GM19351 (cell line): ENCODE data around the gene MKNK1.

Source experiments
- ATAC-seq: cut with Tn5 transposase; IDR thresholded peaks from one replicate; pipeline ENCODE4 v1.9.1; 2021; ENCODE audit warnings: mild to moderate bottlenecking, moderate library complexity; ENCODE audit not compliant: unreplicated experiment

The MKNK1 gene

DNA sequence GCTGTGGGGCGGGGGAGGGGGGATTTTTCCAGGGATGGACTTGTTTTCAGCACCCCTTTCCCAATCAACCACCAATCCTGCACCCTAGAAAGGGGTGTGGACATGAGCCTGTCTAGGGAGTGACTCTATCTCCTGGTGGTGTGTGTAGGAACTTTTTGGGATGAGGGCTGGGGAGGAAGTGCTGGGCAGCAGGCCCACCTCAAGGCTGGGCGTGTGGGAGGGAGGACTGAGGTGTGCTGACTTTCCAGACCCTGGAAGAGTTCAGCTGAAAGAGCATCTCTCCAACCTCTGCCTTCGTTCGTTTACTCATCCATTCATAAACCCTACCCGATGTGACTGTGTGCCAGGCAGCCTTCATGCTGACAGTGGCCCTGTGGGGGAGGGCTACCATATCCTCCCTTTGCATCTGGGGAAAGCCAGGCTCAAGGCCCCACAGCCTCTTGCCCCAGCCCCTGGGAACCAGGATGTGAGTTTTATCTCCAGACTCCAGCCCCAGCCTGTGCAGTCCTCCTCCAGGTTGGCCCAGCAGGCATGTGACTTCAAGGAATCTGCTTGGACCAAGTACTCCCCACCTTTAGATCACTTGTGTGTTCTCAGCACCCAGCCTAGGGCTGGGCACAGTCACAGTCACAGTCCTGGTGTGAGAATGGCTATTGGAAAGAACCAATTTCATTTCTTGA is 59.4 kb downstream of the MKNK1 start:
- ATAC-seq, result no peak

DNA sequence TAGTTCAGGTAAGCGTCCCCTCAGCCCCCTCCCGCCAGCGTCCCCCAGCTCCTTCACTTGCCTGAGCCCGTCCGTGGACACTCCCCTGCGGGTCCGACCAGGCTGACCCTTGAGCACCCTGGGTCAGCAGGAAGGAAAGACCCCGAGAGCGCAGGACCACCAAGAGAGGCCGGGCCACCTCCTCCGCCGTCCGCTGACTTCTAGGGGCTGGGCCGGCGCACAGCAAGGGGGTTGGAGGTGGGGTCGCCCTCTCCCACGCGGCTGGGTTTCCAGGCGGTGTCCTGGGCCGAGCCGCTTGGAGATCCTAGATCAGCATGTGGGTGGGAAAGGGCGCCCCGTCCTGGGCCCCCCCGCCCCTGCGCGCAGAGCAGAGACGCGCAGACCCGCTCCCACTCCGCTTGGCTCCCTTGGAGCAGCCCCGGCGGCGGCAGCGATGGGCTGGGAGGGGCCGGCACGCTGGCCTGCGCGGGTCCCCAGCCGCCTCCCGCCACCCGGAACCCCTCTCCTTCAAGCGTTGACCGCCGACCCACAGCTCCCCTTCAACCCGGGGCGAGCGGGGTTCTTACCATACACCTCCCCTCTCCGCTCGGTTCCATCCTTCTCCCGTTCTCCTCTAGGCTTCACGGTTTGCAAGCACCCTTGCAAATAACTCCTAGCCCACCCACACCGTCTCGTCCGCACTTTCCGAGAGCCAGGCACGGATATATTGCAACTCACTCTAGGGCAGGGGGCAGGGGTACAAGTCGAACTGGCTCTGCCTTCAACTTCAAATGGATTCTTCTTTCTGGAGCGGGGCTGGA is 60.1 kb downstream of the MKNK1 start:
- ATAC-seq, result no peak

DNA sequence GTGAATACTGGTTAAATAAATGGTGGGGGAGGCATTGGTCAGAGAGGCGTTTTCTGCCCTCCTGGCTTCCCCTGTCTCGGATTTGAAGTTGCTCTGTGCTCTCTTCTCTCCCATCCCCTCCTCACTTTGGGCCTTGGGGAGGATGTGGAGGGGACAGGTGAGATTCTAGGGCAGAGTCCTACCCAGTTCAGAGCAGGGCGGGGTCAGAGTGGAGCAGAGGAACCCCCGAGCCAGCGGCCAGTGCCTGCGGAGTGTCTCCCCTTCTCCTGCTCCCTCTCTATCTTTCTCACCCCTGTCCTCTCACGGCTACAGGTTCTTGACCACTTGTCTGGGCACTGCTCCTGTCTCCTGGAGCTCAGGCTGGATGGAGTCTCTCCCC is 60.7 kb downstream of the MKNK1 start:
- ATAC-seq, result no peak

DNA sequence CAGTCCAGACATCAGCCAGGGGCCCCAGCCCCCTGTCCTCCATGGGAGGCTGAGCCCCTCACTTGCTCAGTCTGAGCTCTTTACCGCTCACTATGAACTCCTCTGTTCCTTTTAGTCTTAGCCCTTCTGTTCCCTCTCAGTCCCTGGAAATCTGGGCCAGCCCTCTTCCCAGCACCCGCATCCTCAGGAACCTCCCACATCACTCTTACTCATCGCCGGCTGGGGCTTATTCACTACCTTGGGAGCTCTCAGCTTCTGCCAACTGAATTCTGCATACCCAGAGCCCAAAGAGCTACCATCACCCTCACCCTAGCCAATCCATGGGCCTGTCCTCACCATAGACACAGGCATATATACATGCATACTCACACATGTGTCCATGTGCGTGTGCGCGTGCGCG is 64.1 kb downstream of the MKNK1 start:
- ATAC-seq, result no peak

DNA sequence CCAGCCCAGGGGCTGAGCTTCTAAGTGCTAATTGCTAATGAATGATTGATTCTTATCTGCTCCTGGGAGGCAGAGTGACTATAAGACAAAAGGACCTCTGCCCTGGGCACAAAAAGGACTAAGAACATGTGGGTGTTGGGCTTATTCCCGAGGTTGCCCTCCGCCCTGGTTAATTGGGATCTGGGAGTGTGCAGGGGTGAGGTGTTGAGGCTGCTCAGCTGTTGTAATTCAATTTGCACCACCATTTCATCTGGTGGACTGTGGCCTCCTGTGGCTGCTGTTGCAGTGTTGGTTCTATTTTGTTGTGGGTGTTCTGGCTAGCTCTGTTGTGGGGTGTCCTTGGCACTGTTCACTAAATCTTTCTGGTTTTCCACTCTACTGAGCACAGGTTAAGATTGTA is 65.9 kb downstream of the MKNK1 start:
- ATAC-seq, result no peak

DNA sequence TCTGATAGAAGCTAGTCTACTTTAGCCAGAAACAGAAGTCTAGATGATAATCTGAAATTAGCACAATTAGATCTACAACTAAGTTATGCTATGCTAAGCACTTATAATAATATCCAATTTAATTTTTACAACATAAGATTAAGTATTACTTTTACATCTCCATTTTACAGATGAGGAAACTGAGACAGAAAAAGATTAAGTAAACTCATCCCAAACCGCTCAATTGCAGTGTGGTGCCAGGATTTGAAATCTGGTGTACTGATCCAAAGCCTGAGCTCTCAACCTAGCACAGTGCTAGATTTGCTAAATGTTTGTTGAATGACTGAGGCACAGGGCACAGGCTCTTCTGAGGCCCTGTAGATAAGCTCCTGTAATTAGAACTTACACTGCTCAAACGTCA is 66.4 kb downstream of the MKNK1 start:
- no peak for ATAC-seq

DNA sequence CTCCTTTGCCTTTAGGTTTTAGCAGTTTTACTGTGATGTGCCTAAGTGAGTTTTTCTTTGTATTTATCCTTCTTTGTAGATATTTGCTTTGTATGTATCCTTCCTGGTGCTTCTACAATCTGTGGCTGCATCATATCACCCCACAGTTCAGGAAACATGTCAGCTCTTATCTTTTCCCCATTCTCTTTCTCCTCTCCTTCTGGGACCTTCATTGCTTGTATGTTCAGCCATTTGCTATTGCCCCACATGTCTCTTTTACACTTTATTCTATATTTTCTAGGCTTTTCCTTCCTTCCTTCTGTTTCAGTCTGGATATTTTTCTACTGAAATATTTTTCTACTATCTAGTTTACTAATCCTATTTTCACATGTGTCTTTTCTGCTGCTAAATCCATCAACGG is 67.5 kb downstream of the MKNK1 start:
- ATAC-seq, result no peak

DNA sequence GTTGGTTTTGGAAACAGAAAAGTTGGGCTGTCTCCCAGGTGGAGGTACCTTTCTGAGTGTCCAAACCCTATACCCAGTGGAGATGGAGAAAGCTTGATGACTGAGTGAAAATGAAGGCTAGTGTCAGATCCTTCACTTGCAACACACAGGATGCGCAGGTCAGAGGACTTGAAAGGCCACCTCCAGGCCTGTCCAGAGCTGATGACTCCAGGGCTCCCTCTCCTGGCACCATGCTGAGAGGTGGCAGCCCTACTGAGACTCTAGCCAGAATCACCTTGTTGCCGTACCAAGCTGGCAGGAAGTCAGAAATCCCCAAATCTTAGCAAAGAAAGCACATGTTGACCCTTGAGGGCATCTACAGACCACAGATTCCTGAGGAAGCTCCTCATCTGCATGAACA is 69.0 kb downstream of the MKNK1 start:
- no peak for ATAC-seq

DNA sequence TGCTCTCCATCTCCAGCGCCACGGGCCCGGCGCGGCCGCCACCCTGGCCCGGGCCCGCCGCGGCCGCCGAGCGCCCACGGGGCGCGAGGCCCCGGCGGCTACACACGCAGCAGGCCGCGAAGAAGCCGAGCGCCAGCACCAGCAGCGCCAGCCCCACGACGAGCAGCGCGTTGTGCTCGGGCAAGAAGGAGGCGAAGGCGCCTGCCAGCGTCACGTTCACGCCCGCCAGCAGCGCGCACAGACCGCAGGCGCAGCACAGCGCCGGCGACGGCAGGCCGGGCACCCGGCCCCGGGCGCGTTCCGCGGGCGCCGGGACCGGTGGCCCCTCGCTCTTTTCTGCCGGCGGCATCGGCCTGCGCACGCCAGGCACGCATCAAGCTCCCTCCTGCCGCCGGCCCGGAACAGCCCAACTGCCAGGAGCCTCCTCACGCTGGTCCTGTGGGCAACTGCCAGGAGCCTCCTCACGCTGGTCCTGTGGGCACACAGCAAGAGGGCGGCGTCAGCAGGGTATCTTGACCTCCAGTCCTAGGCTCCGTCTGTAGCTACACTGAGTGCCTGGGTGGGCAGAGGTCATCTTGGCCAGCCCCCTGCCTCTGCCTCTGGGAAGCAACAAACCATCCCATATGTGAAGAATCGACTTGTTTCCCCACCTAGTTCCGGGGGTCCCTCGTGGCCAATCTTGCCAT is 70.7 kb downstream of the MKNK1 start:
- peak; percentile 47 for ATAC-seq

DNA sequence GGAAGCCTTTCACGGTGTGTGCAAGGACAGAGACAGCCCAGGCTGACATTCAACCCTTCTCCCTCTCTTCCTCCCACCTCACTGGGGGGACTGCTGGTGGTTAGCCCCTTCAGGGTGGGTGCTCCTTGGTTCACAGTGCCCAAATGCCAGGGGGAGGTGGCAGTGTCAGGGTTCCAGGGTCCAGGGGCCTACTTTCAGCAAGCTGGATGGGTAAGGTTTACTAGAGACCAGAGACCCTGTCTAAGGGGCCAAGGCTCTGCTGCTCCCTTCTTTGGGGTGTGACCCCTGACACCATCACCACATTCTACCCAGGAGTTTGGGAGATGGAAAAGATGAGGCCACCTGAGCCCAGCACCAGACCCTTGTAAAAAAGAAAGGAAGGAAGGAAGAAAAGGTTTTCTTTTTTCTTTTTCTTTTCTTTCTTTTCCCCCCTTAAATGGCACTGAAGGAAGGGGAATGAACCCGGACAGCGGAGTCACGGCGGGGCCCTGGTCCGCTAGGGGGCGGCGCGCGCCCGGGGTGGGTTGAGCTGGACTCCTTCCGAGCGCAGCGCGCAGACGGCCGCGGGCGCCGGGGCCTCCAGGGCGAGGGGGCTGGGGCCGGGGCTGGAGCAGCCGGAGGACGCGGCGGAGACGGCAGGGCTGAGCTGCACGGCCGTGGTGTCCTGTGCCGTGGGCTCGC is 71.4 kb downstream of the MKNK1 start:
- ATAC-seq, result peak; percentile 56

DNA sequence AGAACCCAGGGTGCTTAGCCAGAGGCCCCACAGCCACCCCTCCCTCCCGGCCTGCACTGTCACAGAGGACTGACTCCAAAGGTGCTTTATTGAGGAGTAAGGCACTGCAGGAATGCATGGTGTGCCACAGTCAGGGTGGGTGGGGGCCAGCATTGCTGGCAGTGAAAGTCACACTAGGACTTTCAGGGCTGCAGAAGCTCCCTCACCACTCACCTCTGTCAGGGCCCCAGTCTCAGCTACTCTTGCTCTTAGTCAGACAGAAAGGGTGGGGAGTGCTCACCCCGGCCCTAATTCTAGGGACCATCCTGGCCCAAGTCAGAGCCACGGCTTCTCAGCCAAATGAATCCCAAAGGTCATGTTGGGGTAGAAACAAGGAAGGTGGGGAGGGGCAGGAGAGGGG is 72.0 kb downstream of the MKNK1 start:
- no peak for ATAC-seq

DNA sequence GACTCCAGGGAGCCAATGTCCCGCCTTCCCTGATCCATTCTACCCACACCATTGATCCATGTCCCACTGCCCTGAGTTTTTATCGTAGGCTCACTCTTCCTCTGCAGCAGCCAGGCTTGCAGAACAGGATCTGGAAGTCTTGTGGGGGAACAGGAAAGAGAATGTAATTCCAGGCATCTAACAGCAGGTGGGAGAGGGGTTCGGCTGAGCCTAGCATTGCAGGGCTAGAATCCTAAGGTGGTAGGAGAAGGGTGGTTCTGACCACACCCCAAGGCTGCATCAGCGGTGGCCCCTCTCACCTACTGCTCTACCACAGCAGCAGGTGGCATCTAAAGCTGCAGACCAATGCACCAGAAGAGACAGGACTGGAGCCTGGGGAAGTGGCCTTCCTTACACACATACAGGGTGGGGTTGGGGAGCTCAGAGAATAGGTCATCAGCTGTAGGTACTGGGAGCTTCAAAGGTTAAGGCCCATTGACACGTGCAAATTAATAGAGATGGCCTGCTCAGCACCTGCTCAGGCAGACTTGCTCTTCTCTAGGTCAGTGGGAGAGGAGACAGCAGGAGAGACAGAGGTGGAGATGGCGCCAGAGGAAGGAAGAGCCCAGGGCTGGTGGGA is 73.2 kb downstream of the MKNK1 start:
- no peak for ATAC-seq

DNA sequence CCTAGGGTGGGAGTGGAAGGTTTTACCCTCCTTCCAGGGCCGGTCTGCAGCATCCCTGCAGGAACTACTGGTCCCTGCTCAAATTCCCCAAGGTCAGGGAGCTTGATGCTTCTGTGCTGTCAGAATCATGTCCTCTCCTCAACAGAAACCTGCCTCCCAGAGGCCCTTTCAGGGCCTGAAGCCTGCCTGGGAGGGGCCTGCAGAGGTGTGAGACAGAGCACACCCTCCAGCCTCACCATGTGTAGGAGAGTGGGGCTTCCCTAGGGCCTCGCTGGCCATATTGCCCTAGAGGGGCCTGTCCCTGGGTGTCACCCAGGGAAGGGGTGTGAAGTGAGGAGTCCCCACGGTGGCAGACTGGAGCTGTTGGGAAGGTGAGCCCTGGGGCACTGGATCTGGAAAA is 73.8 kb downstream of the MKNK1 start:
- no peak for ATAC-seq

DNA sequence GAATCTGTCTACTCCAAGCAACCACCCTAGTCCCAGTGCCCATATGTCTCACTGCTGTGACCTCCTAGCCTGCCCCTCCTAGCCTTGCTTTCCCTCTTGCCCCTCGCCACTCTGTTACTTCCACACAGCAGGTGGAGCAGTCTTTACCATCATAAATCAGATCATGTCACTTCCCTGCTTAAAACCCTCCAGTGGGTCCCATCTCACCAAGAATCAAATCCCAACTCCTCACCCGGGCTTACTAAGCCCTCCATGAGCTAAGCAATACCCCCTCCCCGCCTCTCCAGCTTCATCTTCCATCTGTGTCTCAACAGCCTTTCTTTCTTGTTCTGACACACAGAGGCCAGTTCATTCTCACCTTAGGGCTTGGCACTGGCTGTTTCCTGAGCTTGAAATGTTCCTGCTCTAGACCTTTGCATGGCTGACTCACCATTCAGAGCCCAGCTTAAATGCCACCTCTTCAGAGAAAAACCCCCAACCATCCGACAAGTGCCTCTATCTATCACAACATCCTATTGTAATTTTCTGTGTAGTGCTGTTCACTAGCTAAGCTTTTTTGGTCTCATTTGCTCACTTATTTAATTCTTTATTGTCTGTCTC is 74.9 kb downstream of the MKNK1 start:
- ATAC-seq, result no peak

DNA sequence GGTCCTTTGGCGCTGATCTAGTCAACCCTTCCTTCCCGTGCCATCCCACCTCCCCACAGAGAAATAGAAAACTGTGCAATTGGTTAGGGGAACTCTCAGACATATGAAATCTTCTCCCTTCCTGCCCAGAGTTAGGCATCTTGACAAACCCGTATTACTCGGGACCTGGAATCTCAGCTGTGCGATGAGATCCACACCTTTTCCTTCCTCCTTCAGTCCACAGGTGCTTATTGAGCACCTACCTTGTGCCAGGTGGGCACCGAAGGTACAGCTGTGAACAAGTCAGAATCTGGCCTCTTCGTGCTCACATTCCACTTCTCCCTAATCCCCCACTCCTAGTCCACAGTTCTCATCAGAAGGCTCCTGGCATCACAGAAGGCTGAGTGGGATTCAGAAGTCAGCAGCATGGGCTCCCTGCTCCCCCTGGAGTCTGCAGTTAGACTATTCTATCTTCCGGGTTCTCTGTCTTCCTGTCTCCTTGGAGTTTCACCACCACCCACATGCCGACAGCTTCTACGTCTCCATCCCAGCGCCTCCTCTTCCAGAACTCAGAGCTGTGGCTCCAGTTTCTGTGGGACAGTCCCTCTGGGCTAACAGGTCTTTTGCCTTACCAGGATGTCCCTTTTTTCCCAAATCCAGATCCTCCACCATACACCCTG is 75.6 kb downstream of the MKNK1 start:
- ATAC-seq, result no peak

DNA sequence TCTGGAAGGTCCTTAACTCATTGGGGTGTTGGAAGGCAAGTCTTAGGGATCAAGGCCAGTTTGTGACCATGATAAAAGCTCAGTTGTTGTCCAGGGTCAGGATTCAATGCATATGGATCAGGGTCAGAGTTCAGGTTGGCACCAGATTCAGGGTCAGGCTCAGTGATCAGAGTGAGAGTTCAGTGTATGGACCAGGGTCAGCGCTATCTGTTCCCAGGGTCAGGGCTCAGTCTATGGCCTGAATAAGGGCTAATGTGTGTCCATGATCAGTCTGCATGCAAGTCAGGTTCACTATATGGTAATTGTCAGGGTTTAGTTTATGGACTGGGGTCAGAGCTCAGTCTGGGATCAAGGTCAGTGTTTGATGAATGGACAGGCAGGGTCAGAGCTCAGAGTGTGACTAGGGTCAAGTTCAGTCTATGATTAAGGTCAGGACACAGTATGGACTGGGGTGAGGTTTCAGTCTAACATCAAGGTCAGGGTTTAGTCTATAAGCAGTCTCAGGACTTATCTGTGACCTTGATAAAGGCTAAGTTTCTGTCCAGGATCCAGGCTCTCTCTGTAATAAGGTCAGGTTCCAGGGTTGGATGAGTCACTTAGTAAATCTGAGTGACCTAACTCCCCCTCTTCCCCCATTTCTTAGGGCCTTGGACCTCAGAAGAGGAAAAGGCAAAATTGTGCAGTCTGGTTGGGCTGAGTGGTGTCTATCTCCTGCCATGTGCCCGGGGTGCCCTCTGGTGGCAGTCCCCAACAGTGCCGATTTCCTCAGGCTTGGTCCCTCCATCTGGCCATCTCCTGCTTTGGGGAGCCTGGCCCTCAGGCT is 76.4 kb downstream of the MKNK1 start:
- ATAC-seq, result peak; percentile 70

DNA sequence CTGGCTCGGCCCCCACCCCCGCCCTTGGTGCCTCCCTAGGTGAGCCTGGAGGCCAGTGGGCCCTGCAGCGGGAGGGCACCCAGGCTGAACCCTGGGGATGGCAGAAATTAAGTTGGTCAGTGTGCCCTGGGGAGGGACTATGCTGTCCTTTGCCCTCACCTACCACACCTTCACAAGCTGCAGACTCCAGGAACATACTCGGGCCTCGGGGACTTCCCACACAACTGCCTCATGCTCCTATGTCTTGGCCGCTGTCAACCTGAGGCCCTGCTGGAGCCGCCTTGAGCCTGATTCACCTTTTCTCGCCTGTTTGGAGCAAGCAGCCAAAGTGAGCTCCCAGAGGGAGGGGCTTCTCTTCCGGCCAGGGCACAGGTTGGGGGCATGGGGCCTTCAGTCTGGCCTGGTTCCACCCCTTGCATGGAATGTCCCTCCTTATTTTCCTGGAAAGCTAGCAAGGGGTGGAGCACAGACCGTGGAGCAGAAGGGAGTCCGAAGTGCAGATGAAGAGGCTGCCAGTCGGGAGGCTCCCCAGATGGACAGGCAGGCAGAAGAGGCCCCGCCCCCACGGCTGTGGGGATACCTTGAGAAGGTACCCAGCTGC is 77.3 kb downstream of the MKNK1 start:
- ATAC-seq, result no peak

DNA sequence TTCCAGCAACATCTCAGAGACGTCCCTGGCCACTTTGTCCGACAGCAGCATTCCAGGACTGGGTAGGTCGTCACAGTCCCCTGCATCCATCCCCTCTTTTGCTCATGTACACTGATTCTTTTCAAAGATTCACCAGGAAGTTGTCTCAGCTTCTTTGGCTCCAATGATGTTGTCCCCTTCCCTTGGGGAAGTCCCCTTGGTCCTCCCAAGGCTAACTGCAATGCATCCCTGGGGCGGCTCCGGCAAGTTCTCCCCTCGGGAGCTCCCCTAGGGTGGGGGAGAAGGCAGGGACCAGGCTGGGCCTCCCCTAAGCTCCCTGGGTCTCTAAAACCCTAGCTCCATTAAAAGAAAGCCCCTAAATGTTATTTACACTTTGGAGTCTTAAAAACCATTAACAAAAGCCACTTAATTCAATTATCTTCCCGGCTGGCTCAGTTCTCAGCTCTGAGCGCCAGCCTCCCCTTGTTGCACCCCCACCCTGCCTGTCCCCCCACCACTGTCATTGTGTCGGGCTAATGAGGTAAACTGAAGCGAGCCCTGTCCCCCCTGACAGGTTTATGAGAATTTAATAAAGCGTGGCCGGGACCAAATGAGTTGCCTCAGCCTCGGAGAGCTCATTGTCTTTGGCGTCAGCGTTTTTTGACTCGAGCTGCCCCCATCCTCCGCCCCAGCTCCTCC is 77.9 kb downstream of the MKNK1 start:
- no peak for ATAC-seq
